GM12878 (cell line): ENCODE results near the gene FREY1. TPM values are rescaled to one million over a fixed set of nuclear protein-coding genes. Genes with fewer than 3 reads are reported as not detected.

Experiments
- ATAC-seq: fragments of 200-7000 bp; cut with Tn5 transposase; 3 replicates; pipeline ENCODE4 v1.9.1; 2020; ENCODE audit warnings: mild to moderate bottlenecking, moderate library complexity
- BruUV-seq: library from RNA; stranded (reverse); fragments of 400-500 nt; replicated peaks from 2 replicates; lab custom pipeline; 2021; lab: Mats Ljungman, UMichigan
- CTCF ChIA-PET: fragments of 300-600 bp; sonication (Branson Sonifier 250); formaldehyde crosslinking; extraction: SDS; loops from one replicate; lab custom pipeline; 2021; ENCODE audit warnings: inconsistent platforms; lab: Yijun Ruan, JAX
- POLR2A ChIA-PET: fragments of 350-600 bp; formaldehyde crosslinking; extraction: SDS; loops from one replicate; lab custom pipeline; 2021; ENCODE audit warnings: inconsistent platforms; lab: Charles Lee
- RAD21 ChIA-PET: fragments of 300-600 bp; sonication (Branson Sonifier 250); formaldehyde crosslinking; loops from one replicate; lab custom pipeline; 2023; ENCODE audit warnings: antibody characterized with exemption; ENCODE audit not compliant: unreplicated experiment; lab: Charles Lee
- SMC1A ChIA-PET: fragments of 300-600 bp; sonication (Branson Sonifier 250); formaldehyde crosslinking; loops from one replicate; lab custom pipeline; 2023; ENCODE audit not compliant: unreplicated experiment, uncharacterized antibody; lab: Charles Lee
- DNase-seq: peaks from one replicate; pipeline ENCODE4 v3.0.0-alpha.2; 2011; ENCODE audit warnings: low read depth, low spot score
- FAIRE-seq: peaks from 3 replicates; lab custom pipeline; 2011; peaks lifted over from hg19 to GRCh38; lab: Jason Lieb, UNC
- H2AFZ ChIP-seq: 2 replicates; pipeline ENCODE4 v1.6.0; 2011; ENCODE audit warnings: low read depth, low read length, control low read depth; ENCODE audit not compliant: control insufficient read depth
- H3K27ac ChIP-seq: 2 replicates; pipeline ENCODE4 v1.5.1; 2011; ENCODE audit warnings: control low read depth; ENCODE audit not compliant: control insufficient read depth, insufficient read depth
- H3K27me3 ChIP-seq, 2 experiments: replicated peaks in 1 of 2; 2 replicates each; pipeline versions ENCODE4 v1.6.0 to v1.6.1; 2011; ENCODE audit warnings: low read length in 1 of 2; ENCODE audit not compliant: control insufficient read depth in 2 of 2, insufficient read depth in 2 of 2
- H3K36me3 ChIP-seq, 2 experiments: 2 replicates each; pipeline ENCODE4 v1.5.1; 2011; ENCODE audit warnings: low read length in 1 of 2; ENCODE audit not compliant: control insufficient read depth in 2 of 2, insufficient read depth in 2 of 2
- H3K4me1 ChIP-seq: 2 replicates; pipeline ENCODE4 v1.6.1; 2011; ENCODE audit warnings: mild to moderate bottlenecking, low read length, moderate library complexity, mixed read lengths; ENCODE audit not compliant: control insufficient read depth, insufficient read depth
- H3K4me2 ChIP-seq: 2 replicates; pipeline ENCODE4 v1.6.0; 2011; ENCODE audit warnings: control low read depth; ENCODE audit not compliant: control insufficient read depth, insufficient read depth
- H3K4me3 ChIP-seq: fragments of 200-600 bp; sonication (generic); 2 replicates; pipeline ENCODE4 v1.5.1; 2016
- H3K79me2 ChIP-seq: 2 replicates; pipeline ENCODE4 v1.6.0; 2011; ENCODE audit warnings: low read length; ENCODE audit not compliant: control insufficient read depth, insufficient read depth
- H3K9ac ChIP-seq: 2 replicates; pipeline ENCODE4 v1.8.0; 2011; ENCODE audit warnings: low read length, control low read depth, mixed read lengths; ENCODE audit not compliant: control insufficient read depth, insufficient read depth
- H3K9me3 ChIP-seq: replicated peaks from 3 replicates; pipeline ENCODE4 v1.5.1; 2011; ENCODE audit warnings: mild to moderate bottlenecking, low read length; ENCODE audit not compliant: control insufficient read depth, insufficient read depth
- H4K20me1 ChIP-seq: 2 replicates; pipeline ENCODE4 v1.6.0; 2011; ENCODE audit not compliant: control insufficient read depth, insufficient read depth
- BCL11A ChIP-seq: IDR thresholded peaks from 2 replicates; pipeline ENCODE4 v1.6.1; 2011; ENCODE audit warnings: low read depth, low read length
- GATAD2B ChIP-seq: fragments of 450-650 bp; conservative IDR thresholded peaks from 2 replicates; pipeline ENCODE4 v1.6.1; 2017; ENCODE audit warnings: low read depth, mild to moderate bottlenecking, moderate library complexity
- JUND ChIP-seq: IDR thresholded peaks from 2 replicates; pipeline ENCODE4 v1.6.1; 2012; ENCODE audit warnings: low read depth, mild to moderate bottlenecking, low read length, improper control_type of control experiment, moderate library complexity
- MEF2B ChIP-seq: fragments of 450-650 bp; IDR thresholded peaks from 2 replicates; pipeline ENCODE4 v1.6.1; 2018; ENCODE audit warnings: mild to moderate bottlenecking, moderate library complexity; ENCODE audit not compliant: partially characterized antibody, poor library complexity, severe bottlenecking
- MLLT1 ChIP-seq: fragments of 450-650 bp; IDR thresholded peaks from 2 replicates; pipeline ENCODE4 v1.6.1; 2016; ENCODE audit warnings: mild to moderate bottlenecking
- NKRF ChIP-seq: fragments of 450-650 bp; conservative IDR thresholded peaks from 2 replicates; pipeline ENCODE4 v1.6.1; 2017; ENCODE audit warnings: mild to moderate bottlenecking, moderate library complexity
- PML ChIP-seq: IDR thresholded peaks from 2 replicates; pipeline ENCODE4 v1.6.1; 2012; ENCODE audit warnings: low read length, inconsistent platforms
- RB1 ChIP-seq: fragments of 450-650 bp; formaldehyde crosslinking; IDR thresholded peaks from 2 replicates; pipeline ENCODE4 v1.6.1; 2017; ENCODE audit warnings: mild to moderate bottlenecking, borderline replicate concordance
- TCF3 ChIP-seq: IDR thresholded peaks from 2 replicates; pipeline ENCODE4 v1.6.1; 2012; ENCODE audit warnings: low read depth, mild to moderate bottlenecking, low read length, borderline replicate concordance; ENCODE audit not compliant: insufficient read depth
- WGBS: methylation state at CpG from one replicate; pipeline ENCODE4 v1.1.6; 2016; ENCODE audit warnings: low lambda C conversion rate; ENCODE audit not compliant: insufficient replicate concordance, insufficient coverage; ENCODE audit errors: missing lambda C conversion rate; 5-methylcytosine and 5-hydroxymethylcytosine counted together
- in situ Hi-C: fragments of 300-500 bp; cut with MboI; formaldehyde crosslinking; loops from 9 replicates; pipeline ENCODE4 v1.14.3; 2018; ENCODE audit warnings: mixed read lengths
- intact Hi-C: fragments of 100-400 bp; cut with micrococcal nuclease; formaldehyde crosslinking; loops from one replicate; pipeline ENCODE4 v1.14.2; 2022; ENCODE audit not compliant: unreplicated experiment
- polyA plus RNA-seq, 11 experiments: library from polyadenylated mRNA; depleted of rRNA in 4 of 11; unstranded in 6 of 11; stranded (reverse) in 5 of 11; fragments of >200 nt; fragmentation: Nextera tagmentation in 4 of 11; fragmentation: Illumina TruSeq in 1 of 11; extraction: Ambion mirVana in 4 of 11; extraction: Trizol in 1 of 11; gene quantifications; 1 replicate in 1 of 11; 2 replicates in 10 of 11; pipeline versions ENCODE4 v1.2.1 to v1.2.3, GENCODE V29; 2011 to 2016; ENCODE audit warnings: inconsistent platforms in 2 of 11, missing spikeins in 2 of 11, low read depth in 1 of 11
- total RNA-seq, 4 experiments: library from RNA; depleted of rRNA in 3 of 4; stranded (reverse); fragments of >200 nt in 3 of 4; fragmentation: Illumina TruSeq in 1 of 4; extraction: Trizol in 1 of 4; gene quantifications; 2 replicates each; pipeline versions ENCODE4 v1.2.1 to v1.2.3, GENCODE V29; 2013 to 2021

FREY1 gene
- total and polyA plus RNA-seq, 10 of the 15 experiments (the other 5 are each of a cell fraction or from before 2014, with no cell fraction given) = 0.13 to 1.7 (median 0.39) TPM; not detected in 3

- Histone ChIP-seq H4K20me1 (no peaks in the 10 kb centered on the region), H3K4me1 (no peaks in the 10 kb centered on the region), H3K36me3 (peaks cover 0 to 10% of the 10 kb centered on the region in 2 experiments), H3K4me2 (no peak overlapping the region), H3K4me3 (no peak overlapping the region), H3K27me3 (no peaks in the 10 kb centered on the region), H3K9me3 (no peaks in the 10 kb centered on the region), H2AFZ (no peak overlapping the region), H3K9ac (no peak overlapping the region), H3K27ac (no peak overlapping the region), H3K79me2 (no peaks in the 10 kb centered on the region)
- intact Hi-C loops (no loop called here), in situ Hi-C loops (no loop called here)
- ATAC-seq (no peak), DNase-seq (no peak), FAIRE-seq (no peak)
- RAD21 ChIA-PET = no interaction called here
- POLR2A ChIA-PET = no interaction called here
- SMC1A ChIA-PET = interaction anchor here (1.1 kb wide), 1 partner anchor 22 kb away, joined by 4 read pairs; no protein-coding TSS in a partner anchor
- TF ChIP-seq NKRF = no peak
- no peak for TF ChIP-seq GATAD2B
- no peak for TF ChIP-seq TCF3
- no peak for TF ChIP-seq MLLT1
- no peak for TF ChIP-seq BCL11A
- no peak for TF ChIP-seq PML
- no peak for TF ChIP-seq RB1
- no peak for TF ChIP-seq JUND
- TF ChIP-seq MEF2B = no peak
- no TSS peak for BruUV-seq
- CTCF ChIA-PET = interaction anchor here (0.9 kb wide), 1 partner anchor 87 kb away, joined by 3 read pairs; no protein-coding TSS in a partner anchor
- WGBS = 75% methylated on average over 3 of the region's 3 CpGs
Measured at GRCh38 chr11:45877845-45878244, 29.2 kb downstream of the FREY1 start.
